Osteocyte (in vitro differentiated cells): Measurements from ENCODE around the gene HOXD10. TPM values are rescaled to one million over a fixed set of nuclear protein-coding genes. Genes with fewer than 3 reads are reported as not detected.

ENCODE experiments used
- DNase-seq: peaks from one replicate; pipeline ENCODE4 v3.0.0; 2021; ENCODE audit warnings: mixed read lengths; ENCODE audit not compliant: unreplicated experiment; ENCODE audit errors: extremely low spot score
- H3K27ac Mint-ChIP-seq: one replicate; pipeline ENCODE4 v1.8.0; 2021; ENCODE audit warnings: mild to moderate bottlenecking, mixed read lengths; ENCODE audit not compliant: unreplicated experiment
- H3K27me3 Mint-ChIP-seq: one replicate; pipeline ENCODE4 v1.8.0; 2021; ENCODE audit warnings: mixed read lengths; ENCODE audit not compliant: unreplicated experiment
- H3K36me3 Mint-ChIP-seq: one replicate; pipeline ENCODE4 v1.8.0; 2021; ENCODE audit warnings: mixed read lengths; ENCODE audit not compliant: unreplicated experiment
- H3K4me1 Mint-ChIP-seq: one replicate; pipeline ENCODE4 v1.8.0; 2021; ENCODE audit warnings: mixed read lengths; ENCODE audit not compliant: unreplicated experiment
- H3K4me3 Mint-ChIP-seq: one replicate; pipeline ENCODE4 v1.8.0; 2021; ENCODE audit warnings: mild to moderate bottlenecking, moderate library complexity, mixed read lengths; ENCODE audit not compliant: unreplicated experiment
- H3K9me3 Mint-ChIP-seq: one replicate; pipeline ENCODE4 v1.8.0; 2021; ENCODE audit warnings: mixed read lengths; ENCODE audit not compliant: unreplicated experiment
- total RNA-seq: library from RNA; stranded (reverse); gene quantifications from 2 replicates; pipeline ENCODE4 v1.2.1, GENCODE V29; 2021
- TF ChIP-seq, protein P1 (sequence below): fragments of 200-600 bp; sonication (generic); IDR thresholded peaks from 2 replicates; pipeline ENCODE4 v1.5.0; 2021; ENCODE audit warnings: antibody characterized with exemption, mild to moderate bottlenecking, moderate library complexity

Gene HOXD10
- total RNA-seq, 1 donor from 2014 or later: not detected

DNA sequence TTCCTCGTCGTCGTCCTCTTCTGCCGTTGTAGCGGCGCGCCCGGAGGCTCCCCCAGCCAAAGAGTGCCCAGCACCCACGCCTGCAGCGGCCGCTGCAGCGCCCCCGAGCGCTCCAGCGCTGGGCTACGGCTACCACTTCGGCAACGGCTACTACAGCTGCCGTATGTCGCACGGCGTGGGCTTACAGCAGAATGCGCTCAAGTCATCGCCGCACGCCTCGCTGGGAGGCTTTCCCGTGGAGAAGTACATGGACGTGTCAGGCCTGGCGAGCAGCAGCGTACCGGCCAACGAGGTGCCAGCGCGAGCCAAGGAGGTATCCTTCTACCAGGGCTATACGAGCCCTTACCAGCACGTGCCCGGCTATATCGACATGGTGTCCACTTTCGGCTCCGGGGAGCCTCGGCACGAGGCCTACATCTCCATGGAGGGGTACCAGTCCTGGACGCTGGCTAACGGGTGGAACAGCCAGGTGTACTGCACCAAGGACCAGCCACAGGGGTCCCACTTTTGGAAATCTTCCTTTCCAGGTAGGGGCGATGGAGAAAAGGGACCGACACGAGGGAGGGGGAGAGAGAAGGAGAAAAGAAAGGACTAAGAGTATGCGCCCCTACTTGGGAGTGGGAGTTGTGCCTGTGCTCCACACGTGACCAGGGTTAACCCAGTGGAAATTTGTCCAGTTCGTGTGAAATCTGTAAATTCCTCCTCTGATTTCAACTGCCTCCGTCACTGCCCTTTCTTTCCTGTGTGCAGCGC is 23.3 kb upstream of the HOXD10 start:
- Mint-ChIP-seq H3K36me3 (no peaks in the 10 kb centered on the region), H3K4me1 (peaks cover 35% of the 10 kb centered on the region)

GRCh38 chr2:176093898-176094249 is 22.7 kb upstream of the HOXD10 start:
- peak overlapping the region; percentile 36 for H3K4me3 Mint-ChIP-seq
- TF ChIP-seq, protein P1, sequence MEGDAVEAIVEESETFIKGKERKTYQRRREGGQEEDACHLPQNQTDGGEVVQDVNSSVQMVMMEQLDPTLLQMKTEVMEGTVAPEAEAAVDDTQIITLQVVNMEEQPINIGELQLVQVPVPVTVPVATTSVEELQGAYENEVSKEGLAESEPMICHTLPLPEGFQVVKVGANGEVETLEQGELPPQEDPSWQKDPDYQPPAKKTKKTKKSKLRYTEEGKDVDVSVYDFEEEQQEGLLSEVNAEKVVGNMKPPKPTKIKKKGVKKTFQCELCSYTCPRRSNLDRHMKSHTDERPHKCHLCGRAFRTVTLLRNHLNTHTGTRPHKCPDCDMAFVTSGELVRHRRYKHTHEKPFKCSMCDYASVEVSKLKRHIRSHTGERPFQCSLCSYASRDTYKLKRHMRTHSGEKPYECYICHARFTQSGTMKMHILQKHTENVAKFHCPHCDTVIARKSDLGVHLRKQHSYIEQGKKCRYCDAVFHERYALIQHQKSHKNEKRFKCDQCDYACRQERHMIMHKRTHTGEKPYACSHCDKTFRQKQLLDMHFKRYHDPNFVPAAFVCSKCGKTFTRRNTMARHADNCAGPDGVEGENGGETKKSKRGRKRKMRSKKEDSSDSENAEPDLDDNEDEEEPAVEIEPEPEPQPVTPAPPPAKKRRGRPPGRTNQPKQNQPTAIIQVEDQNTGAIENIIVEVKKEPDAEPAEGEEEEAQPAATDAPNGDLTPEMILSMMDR: no peak
- peaks cover 89% of the 10 kb centered on the region for H3K27me3 Mint-ChIP-seq
- H3K36me3 Mint-ChIP-seq: no peaks in the 10 kb centered on the region
- no peaks in the 10 kb centered on the region for H3K9me3 Mint-ChIP-seq
- H3K4me1 Mint-ChIP-seq: peaks cover 35% of the 10 kb centered on the region
- no peak for DNase-seq
- no peak overlapping the region for H3K27ac Mint-ChIP-seq

More for the DNA sequence above, 23.3 kb upstream of the HOXD10 start:
- no peak overlapping the region for H3K27ac Mint-ChIP-seq
- H3K4me3 Mint-ChIP-seq: peak overlapping the region; percentile 51
- TF ChIP-seq, protein P1: no peak
- H3K27me3 Mint-ChIP-seq: peaks cover 91% of the 10 kb centered on the region
- no peaks in the 10 kb centered on the region for H3K9me3 Mint-ChIP-seq
- DNase-seq: peak; percentile 72

DNA sequence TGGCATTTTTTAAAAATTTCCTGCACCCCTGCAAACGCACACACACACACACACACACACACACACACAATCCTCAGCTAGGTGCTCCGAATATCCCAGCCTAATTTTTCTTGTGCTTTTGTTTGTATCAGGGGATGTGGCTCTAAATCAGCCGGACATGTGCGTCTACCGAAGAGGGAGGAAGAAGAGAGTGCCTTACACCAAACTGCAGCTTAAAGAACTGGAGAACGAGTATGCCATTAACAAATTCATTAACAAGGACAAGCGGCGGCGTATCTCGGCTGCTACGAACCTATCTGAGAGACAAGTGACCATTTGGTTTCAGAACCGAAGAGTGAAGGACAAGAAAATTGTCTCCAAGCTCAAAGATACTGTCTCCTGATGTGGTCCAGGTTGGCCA is 22.2 kb upstream of the HOXD10 start:
- Mint-ChIP-seq H3K27me3 (peaks cover 89% of the 10 kb centered on the region), H3K4me3 (no peak overlapping the region), H3K27ac (no peak overlapping the region), H3K36me3 (no peaks in the 10 kb centered on the region), H3K9me3 (no peaks in the 10 kb centered on the region), H3K4me1 (peaks cover 37% of the 10 kb centered on the region)
- peak; percentile 30 for DNase-seq
- TF ChIP-seq, protein P1: no peak

- DNase-seq: peak; percentile 23
- Mint-ChIP-seq H3K27ac (no peak overlapping the region), H3K9me3 (no peaks in the 10 kb centered on the region), H3K4me1 (peaks cover 37% of the 10 kb centered on the region), H3K4me3 (no peak overlapping the region), H3K27me3 (peaks cover 87% of the 10 kb centered on the region), H3K36me3 (no peaks in the 10 kb centered on the region)
- TF ChIP-seq, protein P1: no peak
Observed at GRCh38 chr2:176095421-176095820, 21.2 kb upstream of the HOXD10 start.

- Mint-ChIP-seq H3K36me3 (no peaks in the 10 kb centered on the region), H3K4me1 (peaks cover 37% of the 10 kb centered on the region), H3K27me3 (peaks cover 87% of the 10 kb centered on the region), H3K9me3 (no peaks in the 10 kb centered on the region), H3K4me3 (peak overlapping the region; percentile 74), H3K27ac (no peak overlapping the region)
- TF ChIP-seq, protein P1: no peak
- DNase-seq: no peak
Observed at GRCh38 chr2:176096243-176096985, 20.2 kb upstream of the HOXD10 start.
